HG03521 (cell line): ENCODE results near the gene AGXT.

ENCODE experiments used
- ATAC-seq: cut with Tn5 transposase; IDR thresholded peaks from one replicate; pipeline ENCODE4 v1.9.1; 2021; ENCODE audit warnings: mild to moderate bottlenecking, moderate library complexity; ENCODE audit not compliant: unreplicated experiment

AGXT gene

DNA sequence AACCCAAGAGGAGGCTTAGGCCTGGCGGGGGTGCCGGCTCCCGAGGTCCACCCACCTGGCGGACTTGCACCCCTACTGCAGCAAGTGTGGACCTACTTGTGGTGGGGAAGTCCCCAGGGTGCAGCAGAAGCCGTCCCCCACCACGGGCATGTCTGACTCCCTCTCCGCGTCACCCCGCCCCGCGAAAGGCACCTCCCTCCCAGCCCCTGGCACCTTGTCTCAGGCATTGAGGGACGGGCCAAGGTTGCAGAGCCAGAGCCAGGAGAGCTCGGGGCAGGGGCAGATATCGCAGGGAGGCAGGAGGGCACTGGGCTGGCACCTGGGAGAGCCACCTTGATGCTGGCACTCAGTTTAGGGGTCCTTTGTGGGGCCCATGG, 56.6 kb downstream of the AGXT start:
- ATAC-seq, result no peak

DNA sequence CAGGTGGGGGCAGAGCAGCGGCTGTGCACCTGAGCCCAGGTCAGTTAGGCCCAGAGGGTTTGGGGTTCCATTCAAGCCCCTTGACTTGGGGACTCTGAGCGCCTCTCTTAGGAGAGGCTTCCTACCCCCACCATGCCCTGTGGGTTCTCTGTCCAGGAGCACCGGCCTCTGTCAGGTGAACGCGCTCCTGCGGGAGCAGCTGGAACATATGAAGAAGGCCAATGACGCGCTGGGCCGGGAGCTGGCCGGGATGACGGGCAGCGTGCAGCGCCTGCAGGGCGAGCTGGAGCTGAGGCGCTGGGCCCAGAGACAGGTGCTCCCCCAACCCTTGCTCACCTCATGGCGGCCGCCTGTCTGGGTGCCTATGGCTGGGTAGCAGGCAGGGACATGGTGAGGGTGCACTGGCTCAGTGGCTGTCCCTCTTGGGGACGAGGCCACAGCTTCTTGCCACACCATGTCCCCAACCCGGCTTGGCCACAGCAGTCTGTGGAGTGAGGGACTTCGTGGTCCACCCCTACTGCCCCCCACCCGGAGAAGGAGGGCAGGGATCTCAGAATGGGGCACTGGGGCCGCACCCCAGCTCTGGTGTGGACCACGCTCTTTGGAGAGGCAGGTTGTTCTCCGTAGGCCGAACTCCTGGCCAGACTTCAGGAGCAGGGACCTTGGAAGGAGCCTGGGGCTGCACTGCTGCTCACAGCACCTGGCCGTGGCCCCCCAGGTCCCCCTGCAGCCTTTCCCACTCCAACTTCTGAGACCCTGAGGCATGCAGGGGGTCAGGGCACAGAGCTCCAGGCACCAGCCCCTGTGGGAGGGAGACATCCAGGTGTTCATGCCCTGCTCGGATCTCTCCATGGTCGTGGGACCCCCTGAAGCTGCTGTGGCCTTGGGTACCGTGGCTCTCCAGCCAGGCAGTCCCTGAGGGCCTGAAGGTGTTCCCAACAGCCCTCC, 57.2 kb downstream of the AGXT start:
- no peak for ATAC-seq

DNA sequence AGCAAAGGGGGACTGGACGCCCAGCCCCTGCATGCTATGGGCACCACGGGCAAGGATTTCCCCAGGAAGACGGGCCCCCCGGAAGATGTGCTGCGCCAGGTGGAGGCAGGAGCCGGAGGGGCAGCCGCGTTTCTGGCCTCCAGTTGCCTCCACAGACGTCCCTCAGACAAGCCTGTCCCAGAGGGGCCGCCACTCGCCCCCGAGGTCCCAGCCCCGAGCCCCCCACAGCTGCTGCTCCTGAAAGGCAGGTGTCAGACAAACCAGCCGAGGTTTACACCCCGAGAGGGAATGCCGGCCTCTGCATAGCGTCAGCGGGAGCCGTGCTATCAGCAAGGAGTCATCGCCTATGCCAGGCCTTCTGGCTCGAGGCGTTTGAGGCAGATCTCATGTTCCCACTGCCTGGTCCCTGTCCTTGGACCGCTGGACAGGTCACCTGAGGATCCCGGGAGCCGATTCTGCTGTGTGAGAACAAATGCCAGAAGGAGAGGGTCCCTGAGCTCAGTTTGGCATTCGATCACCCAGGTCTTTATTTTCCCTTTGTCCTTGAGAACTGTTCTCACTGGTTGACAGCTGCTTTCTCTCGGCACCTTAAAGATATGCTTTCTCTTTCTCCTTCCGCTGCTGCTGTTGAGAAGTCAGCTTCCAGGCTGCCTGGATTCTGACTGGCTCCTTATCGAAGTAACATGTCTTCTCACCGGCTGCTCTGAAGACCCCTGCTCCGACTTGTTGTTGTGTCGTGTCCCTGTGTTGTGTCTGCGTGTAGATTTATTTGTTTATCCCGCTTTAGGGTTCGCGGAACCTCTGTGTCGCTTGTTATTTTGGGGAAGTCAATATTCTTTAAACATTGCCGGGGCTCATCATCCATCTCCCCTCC, 58.1 kb downstream of the AGXT start:
- no peak for ATAC-seq

DNA sequence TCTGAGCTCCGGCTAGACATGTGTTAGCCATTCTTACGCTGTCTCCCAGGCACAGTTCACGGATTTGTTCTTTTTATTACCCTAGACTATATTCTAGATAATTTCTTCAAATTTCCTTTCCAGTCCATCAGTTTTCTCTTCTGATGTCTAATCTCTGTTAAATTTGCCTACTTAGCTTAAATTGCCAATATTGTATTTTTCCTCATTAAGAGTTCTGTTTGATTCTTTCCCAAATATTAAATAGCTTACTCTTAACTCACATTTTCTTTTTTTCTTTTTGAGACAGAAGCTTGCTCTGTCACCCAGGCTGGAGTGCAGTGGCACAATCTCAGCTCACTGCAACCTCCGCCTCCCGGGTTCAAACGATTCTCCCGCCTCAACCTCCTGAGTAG, 58.8 kb downstream of the AGXT start:
- ATAC-seq, result no peak

DNA sequence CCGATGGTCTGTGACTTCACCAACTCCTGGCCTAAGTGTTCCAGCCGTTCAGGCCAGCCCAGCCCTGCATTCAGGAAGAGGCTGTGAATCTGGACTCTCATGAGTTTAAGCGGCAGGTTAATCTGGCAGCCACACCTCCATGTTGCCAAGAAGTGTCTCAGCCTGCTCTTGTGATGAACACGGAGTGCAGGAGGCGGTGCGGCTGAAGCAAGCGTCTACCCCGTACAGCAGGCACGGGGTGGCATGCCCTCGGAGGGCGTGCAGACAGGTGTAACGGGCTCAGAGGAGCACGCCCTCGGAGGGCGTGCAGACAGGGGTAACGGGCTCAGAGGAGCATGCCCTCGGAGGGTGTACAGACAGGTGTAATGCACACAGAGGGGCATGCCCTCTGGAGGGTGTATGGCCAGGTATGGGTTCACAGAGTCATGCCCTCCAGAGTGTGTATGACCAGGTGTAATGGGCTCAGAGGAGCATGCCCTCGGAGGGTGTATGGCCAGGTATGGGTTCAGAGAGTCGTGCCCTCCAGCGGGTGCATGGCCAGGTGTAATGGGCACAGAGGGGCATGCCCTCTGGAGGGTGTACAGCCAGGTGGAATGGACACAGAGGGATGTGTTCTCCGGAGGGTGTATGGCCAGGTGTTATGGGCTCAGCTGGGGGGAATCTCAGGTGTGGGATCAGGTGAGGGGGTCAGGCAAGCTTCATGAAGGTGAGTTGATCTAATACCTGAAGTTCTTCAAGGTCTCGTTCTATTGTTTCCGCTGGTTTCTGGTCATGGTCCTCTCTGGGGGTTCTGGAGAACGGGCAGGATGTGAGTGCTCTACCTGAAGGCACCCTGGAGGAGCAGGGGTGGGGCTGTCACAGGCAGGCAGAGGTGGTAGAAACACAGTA, 60.1 kb downstream of the AGXT start:
- ATAC-seq, result no peak

DNA sequence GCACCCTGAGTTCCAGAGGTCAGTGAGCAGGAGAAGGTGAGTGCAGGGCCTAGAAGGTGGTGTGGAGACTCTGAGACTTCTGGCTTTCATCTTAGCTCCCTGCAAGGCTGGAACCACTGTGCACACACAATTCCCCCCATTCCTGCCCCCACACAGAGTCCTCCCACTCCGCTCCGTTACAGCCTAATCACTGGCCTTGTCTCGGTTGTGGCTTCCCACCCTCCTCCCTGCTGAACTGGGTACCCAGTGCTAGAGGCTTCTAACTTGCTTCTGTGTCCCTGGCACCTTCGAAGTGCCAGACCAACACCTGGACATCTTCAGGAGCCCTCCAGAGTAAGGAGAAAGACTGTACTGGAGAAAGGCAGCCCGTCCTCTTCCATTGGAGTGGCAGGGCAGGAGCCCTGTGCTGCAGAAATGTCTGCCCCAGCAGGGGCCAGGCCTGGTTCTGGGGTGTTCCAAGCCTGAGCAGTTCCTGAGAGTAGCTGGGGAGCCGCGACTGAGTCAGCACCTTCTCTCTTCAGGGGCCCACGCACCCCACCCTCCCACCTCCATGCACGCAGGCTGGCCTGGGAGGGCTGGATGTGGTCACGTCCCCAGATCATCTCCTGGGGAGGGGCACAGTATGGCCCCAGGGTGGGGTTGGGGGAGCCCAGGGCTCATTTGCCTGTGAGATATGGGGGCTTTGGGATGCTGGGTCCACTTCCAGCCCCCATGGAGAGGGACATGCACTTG, 60.9 kb downstream of the AGXT start:
- ATAC-seq, result no peak
